ENCODE measurements around the gene HDAC9.
"Not testable (repeated sequence)": the region's sequence is repeated elsewhere in the genome, so short reads cannot be mapped to it uniquely, and the experiment has no call there.

The HDAC9 gene

GRCh38 chr7:18940593-18941134, 445.1 kb downstream of the HDAC9 start:
- Histone ChIP-seq H3K9me3 (ENCODE audit: control insufficient read depth, insufficient read depth, low read length) (no peaks in the 10 kb centered on the region), H3K9ac (ENCODE audit: low read depth, low read length) (no peak overlapping the region), H3K27me3 (ENCODE audit: control insufficient read depth, insufficient read depth, low read length) (no peaks in the 10 kb centered on the region), H3K4me3 (ENCODE audit: low read depth, low read length) (no peak overlapping the region), H3K36me3 (ENCODE audit: control insufficient read depth, insufficient read depth, low read length) (no peaks in the 10 kb centered on the region), H3K4me1 (ENCODE audit: control insufficient read depth, insufficient read depth, low read length) (peaks cover 16% of the 10 kb centered on the region)

- Histone ChIP-seq H3K9ac (ENCODE audit: low read depth, low read length) (no peak overlapping the region), H3K36me3 (ENCODE audit: control insufficient read depth, insufficient read depth, low read length) (no peaks in the 10 kb centered on the region), H3K9me3 (ENCODE audit: control insufficient read depth, insufficient read depth, low read length) (no peaks in the 10 kb centered on the region), H3K4me1 (ENCODE audit: control insufficient read depth, insufficient read depth, low read length) (peaks cover 16% of the 10 kb centered on the region), H3K27me3 (ENCODE audit: control insufficient read depth, insufficient read depth, low read length) (no peaks in the 10 kb centered on the region), H3K4me3 (ENCODE audit: low read depth, low read length) (no peak overlapping the region)
These were observed 445.7 kb downstream of the HDAC9 start for GRCh38 chr7:18941207-18941606.

GRCh38 chr7:18948521-18948920, 453.0 kb downstream of the HDAC9 start:
- Histone ChIP-seq H3K9ac (ENCODE audit: low read depth, low read length) (no peak overlapping the region), H3K27me3 (ENCODE audit: control insufficient read depth, insufficient read depth, low read length) (no peaks in the 10 kb centered on the region), H3K9me3 (ENCODE audit: control insufficient read depth, insufficient read depth, low read length) (no peaks in the 10 kb centered on the region), H3K4me3 (ENCODE audit: low read depth, low read length) (no peak overlapping the region), H3K4me1 (ENCODE audit: control insufficient read depth, insufficient read depth, low read length) (no peaks in the 10 kb centered on the region), H3K36me3 (ENCODE audit: control insufficient read depth, insufficient read depth, low read length) (no peaks in the 10 kb centered on the region)

- Histone ChIP-seq H3K36me3 (ENCODE audit: control insufficient read depth, insufficient read depth, low read length) (no peaks in the 10 kb centered on the region), H3K4me1 (ENCODE audit: control insufficient read depth, insufficient read depth, low read length) (no peaks in the 10 kb centered on the region), H3K9me3 (ENCODE audit: control insufficient read depth, insufficient read depth, low read length) (no peaks in the 10 kb centered on the region), H3K9ac (ENCODE audit: low read depth, low read length) (no peak overlapping the region), H3K4me3 (ENCODE audit: low read depth, low read length) (no peak overlapping the region), H3K27me3 (ENCODE audit: control insufficient read depth, insufficient read depth, low read length) (no peaks in the 10 kb centered on the region)
These were observed 457.3 kb downstream of the HDAC9 start for GRCh38 chr7:18952846-18953245.

- no peaks in the 10 kb centered on the region for H3K9me3 ChIP-seq (ENCODE audit: control insufficient read depth, insufficient read depth, low read length)
- H3K9ac ChIP-seq (ENCODE audit: low read depth, low read length) = no peak overlapping the region
- no peak overlapping the region for H3K4me3 ChIP-seq (ENCODE audit: low read depth, low read length)
- no peaks in the 10 kb centered on the region for H3K36me3 ChIP-seq (ENCODE audit: control insufficient read depth, insufficient read depth, low read length)
- H3K27me3 ChIP-seq (ENCODE audit: control insufficient read depth, insufficient read depth, low read length) = no peaks in the 10 kb centered on the region
- H3K4me1 ChIP-seq (ENCODE audit: control insufficient read depth, insufficient read depth, low read length) = no peaks in the 10 kb centered on the region
These were observed 463.1 kb downstream of the HDAC9 start for GRCh38 chr7:18958627-18959026.

- no peak overlapping the region for H3K9ac ChIP-seq (ENCODE audit: low read depth, low read length)
- H3K27me3 ChIP-seq (ENCODE audit: control insufficient read depth, insufficient read depth, low read length) = no peaks in the 10 kb centered on the region
- no peaks in the 10 kb centered on the region for H3K4me1 ChIP-seq (ENCODE audit: control insufficient read depth, insufficient read depth, low read length)
- H3K4me3 ChIP-seq (ENCODE audit: low read depth, low read length) = no peak overlapping the region
- H3K9me3 ChIP-seq (ENCODE audit: control insufficient read depth, insufficient read depth, low read length) = no peaks in the 10 kb centered on the region
- no peaks in the 10 kb centered on the region for H3K36me3 ChIP-seq (ENCODE audit: control insufficient read depth, insufficient read depth, low read length)
These were observed 465.2 kb downstream of the HDAC9 start for GRCh38 chr7:18960725-18961124.

- H3K4me3 ChIP-seq (ENCODE audit: low read depth, low read length) = no peak overlapping the region
- no peaks in the 10 kb centered on the region for H3K27me3 ChIP-seq (ENCODE audit: control insufficient read depth, insufficient read depth, low read length)
- H3K9ac ChIP-seq (ENCODE audit: low read depth, low read length) = no peak overlapping the region
- no peaks in the 10 kb centered on the region for H3K36me3 ChIP-seq (ENCODE audit: control insufficient read depth, insufficient read depth, low read length)
- no peaks in the 10 kb centered on the region for H3K4me1 ChIP-seq (ENCODE audit: control insufficient read depth, insufficient read depth, low read length)
- no peaks in the 10 kb centered on the region for H3K9me3 ChIP-seq (ENCODE audit: control insufficient read depth, insufficient read depth, low read length)
These were observed 466.5 kb downstream of the HDAC9 start for GRCh38 chr7:18962031-18962430.

- Histone ChIP-seq H3K27me3 (ENCODE audit: control insufficient read depth, insufficient read depth, low read length) (no peaks in the 10 kb centered on the region), H3K9me3 (ENCODE audit: control insufficient read depth, insufficient read depth, low read length) (no peaks in the 10 kb centered on the region), H3K9ac (ENCODE audit: low read depth, low read length) (no peak overlapping the region), H3K4me3 (ENCODE audit: low read depth, low read length) (no peak overlapping the region), H3K4me1 (ENCODE audit: control insufficient read depth, insufficient read depth, low read length) (no peaks in the 10 kb centered on the region), H3K36me3 (ENCODE audit: control insufficient read depth, insufficient read depth, low read length) (no peaks in the 10 kb centered on the region)
These were observed 470.1 kb downstream of the HDAC9 start for GRCh38 chr7:18965657-18966056.

- H3K4me1 ChIP-seq (ENCODE audit: control insufficient read depth, insufficient read depth, low read length); H3K9ac ChIP-seq (ENCODE audit: low read depth, low read length); H3K9me3 ChIP-seq (ENCODE audit: control insufficient read depth, insufficient read depth, low read length); H3K27me3 ChIP-seq (ENCODE audit: control insufficient read depth, insufficient read depth, low read length); H3K4me3 ChIP-seq (ENCODE audit: low read depth, low read length); H3K36me3 ChIP-seq (ENCODE audit: control insufficient read depth, insufficient read depth, low read length): not testable (repeated sequence)
These were observed 472.2 kb downstream of the HDAC9 start for GRCh38 chr7:18967755-18968154.

GRCh38 chr7:18971839-18972238, 476.3 kb downstream of the HDAC9 start:
- Histone ChIP-seq H3K9me3 (ENCODE audit: control insufficient read depth, insufficient read depth, low read length) (no peaks in the 10 kb centered on the region), H3K4me1 (ENCODE audit: control insufficient read depth, insufficient read depth, low read length) (no peaks in the 10 kb centered on the region), H3K9ac (ENCODE audit: low read depth, low read length) (no peak overlapping the region), H3K36me3 (ENCODE audit: control insufficient read depth, insufficient read depth, low read length) (no peaks in the 10 kb centered on the region), H3K4me3 (ENCODE audit: low read depth, low read length) (no peak overlapping the region), H3K27me3 (ENCODE audit: control insufficient read depth, insufficient read depth, low read length) (no peaks in the 10 kb centered on the region)

- Histone ChIP-seq H3K4me1 (ENCODE audit: control insufficient read depth, insufficient read depth, low read length) (no peaks in the 10 kb centered on the region), H3K4me3 (ENCODE audit: low read depth, low read length) (no peak overlapping the region), H3K9ac (ENCODE audit: low read depth, low read length) (no peak overlapping the region), H3K9me3 (ENCODE audit: control insufficient read depth, insufficient read depth, low read length) (no peaks in the 10 kb centered on the region), H3K27me3 (ENCODE audit: control insufficient read depth, insufficient read depth, low read length) (no peaks in the 10 kb centered on the region), H3K36me3 (ENCODE audit: control insufficient read depth, insufficient read depth, low read length) (no peaks in the 10 kb centered on the region)
These were observed 479.3 kb downstream of the HDAC9 start for GRCh38 chr7:18974803-18975202.

GRCh38 chr7:18975276-18975675, 479.7 kb downstream of the HDAC9 start:
- H3K9ac ChIP-seq (ENCODE audit: low read depth, low read length) = no peak overlapping the region
- no peaks in the 10 kb centered on the region for H3K4me1 ChIP-seq (ENCODE audit: control insufficient read depth, insufficient read depth, low read length)
- no peaks in the 10 kb centered on the region for H3K36me3 ChIP-seq (ENCODE audit: control insufficient read depth, insufficient read depth, low read length)
- no peaks in the 10 kb centered on the region for H3K9me3 ChIP-seq (ENCODE audit: control insufficient read depth, insufficient read depth, low read length)
- no peak overlapping the region for H3K4me3 ChIP-seq (ENCODE audit: low read depth, low read length)
- no peaks in the 10 kb centered on the region for H3K27me3 ChIP-seq (ENCODE audit: control insufficient read depth, insufficient read depth, low read length)
